ENCODE measurements around the gene NR2F1.

The NR2F1 gene

DNA sequence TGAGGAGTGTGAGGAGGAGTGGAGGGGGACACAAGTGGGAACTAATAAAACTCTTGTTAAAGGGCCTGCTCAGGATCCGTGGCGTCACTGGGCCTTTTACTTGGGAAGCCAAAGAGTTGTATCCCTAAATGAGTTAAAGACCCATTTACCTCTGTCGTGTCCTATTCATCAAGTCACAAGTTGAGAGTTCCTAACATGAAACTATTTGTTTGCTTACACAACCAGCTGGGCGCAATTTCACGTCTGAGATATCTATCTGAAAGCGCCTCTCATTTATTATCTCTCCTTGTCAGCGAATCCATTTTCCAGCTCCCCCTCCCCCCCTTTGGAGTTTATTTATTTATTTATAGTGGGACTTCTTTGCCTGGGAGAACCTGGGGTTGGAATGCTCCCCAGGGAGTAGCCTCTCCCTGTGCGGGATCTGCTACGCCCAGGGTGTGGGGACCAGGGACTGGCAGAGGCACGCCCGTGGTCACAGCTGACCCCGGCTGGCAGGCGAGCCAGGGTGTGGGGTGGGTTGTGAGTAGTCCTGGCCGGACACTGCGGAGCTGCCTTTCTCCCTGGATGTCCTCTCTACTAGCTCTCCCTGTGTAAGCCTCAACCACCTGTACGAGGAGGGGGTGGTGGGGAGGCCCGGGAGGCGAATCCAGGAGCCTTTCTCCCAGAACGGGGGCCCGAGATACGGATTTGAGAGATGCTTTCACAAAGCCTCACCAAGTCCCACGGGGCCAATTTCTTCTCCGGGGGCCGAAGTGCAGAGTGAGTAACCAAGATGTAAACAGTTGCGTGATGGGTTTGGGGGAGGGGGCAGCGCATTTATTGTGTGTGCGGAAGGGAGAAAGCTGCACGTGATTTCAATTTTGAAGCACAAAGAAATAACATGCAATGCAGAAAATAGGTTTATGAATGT lies 15.3 kb downstream of the NR2F1 start:
- Histone ChIP-seq H3K9ac (ENCODE audit: low read length in 5 of 5) (no peak overlapping the region), H3K9me3 (ENCODE audit: control insufficient read depth in 5 of 5, low read length in 5 of 5) (no peaks in the 10 kb centered on the region), H3K4me3 (ENCODE audit: low read depth in 1 of 5, low read length in 5 of 5) (no peak overlapping the region), H3K36me3 (ENCODE audit: control insufficient read depth in 5 of 5, insufficient read depth in 5 of 5, low read length in 5 of 5) (peaks cover 4 to 14% (median 5%) of the 10 kb centered on the region in 5 donors), H3K27ac (ENCODE audit: low read depth, low read length) (no peak overlapping the region), H3K27me3 (ENCODE audit: control insufficient read depth in 5 of 5, insufficient read depth in 4 of 5, low read length in 5 of 5) (peaks cover 29 to 71% (median 58%) of the 10 kb centered on the region in 5 donors), H3K4me1 (ENCODE audit: control insufficient read depth in 5 of 5, insufficient read depth in 5 of 5, low read length in 5 of 5) (peaks cover 0 to 15% (median 0%) of the 10 kb centered on the region in 5 donors)

DNA sequence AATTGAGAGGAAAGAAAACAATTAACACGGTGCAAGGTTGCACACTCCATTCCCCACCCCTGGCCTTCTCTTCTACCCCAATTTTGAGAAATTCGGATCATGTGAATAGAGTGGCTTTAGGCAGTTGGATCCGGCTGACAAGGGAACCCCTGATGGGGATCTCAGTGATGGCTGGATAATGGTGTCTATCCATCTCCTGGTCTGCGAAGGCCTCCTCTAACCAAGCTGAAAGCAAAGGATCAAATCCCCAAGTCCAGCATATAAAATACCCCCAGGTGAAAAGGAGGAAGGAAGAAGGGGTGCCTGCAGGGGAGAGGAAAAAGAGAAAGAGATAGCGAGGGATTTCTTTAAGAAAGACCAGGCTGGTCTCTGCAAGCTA lies 16.0 kb downstream of the NR2F1 start:
- no peak overlapping the region for H3K27ac ChIP-seq (ENCODE audit: low read depth, low read length)
- peaks cover 29 to 75% (median 64%) of the 10 kb centered on the region in 5 donors for H3K27me3 ChIP-seq (ENCODE audit: control insufficient read depth in 5 of 5, insufficient read depth in 4 of 5, low read length in 5 of 5)
- H3K36me3 ChIP-seq (ENCODE audit: control insufficient read depth in 5 of 5, insufficient read depth in 5 of 5, low read length in 5 of 5), result peaks cover 0 to 8% (median 3%) of the 10 kb centered on the region in 5 donors
- peak overlapping the region in 1 of 5 donors; percentile 25 for H3K4me3 ChIP-seq (ENCODE audit: low read depth in 1 of 5, low read length in 5 of 5)
- H3K4me1 ChIP-seq (ENCODE audit: control insufficient read depth in 5 of 5, insufficient read depth in 5 of 5, low read length in 5 of 5), result peaks cover 0 to 18% (median 0%) of the 10 kb centered on the region in 5 donors
- H3K9ac ChIP-seq (ENCODE audit: low read length in 5 of 5), result no peak overlapping the region
- peaks cover 0 to 3% (median 0%) of the 10 kb centered on the region in 5 donors for H3K9me3 ChIP-seq (ENCODE audit: control insufficient read depth in 5 of 5, low read length in 5 of 5)

DNA sequence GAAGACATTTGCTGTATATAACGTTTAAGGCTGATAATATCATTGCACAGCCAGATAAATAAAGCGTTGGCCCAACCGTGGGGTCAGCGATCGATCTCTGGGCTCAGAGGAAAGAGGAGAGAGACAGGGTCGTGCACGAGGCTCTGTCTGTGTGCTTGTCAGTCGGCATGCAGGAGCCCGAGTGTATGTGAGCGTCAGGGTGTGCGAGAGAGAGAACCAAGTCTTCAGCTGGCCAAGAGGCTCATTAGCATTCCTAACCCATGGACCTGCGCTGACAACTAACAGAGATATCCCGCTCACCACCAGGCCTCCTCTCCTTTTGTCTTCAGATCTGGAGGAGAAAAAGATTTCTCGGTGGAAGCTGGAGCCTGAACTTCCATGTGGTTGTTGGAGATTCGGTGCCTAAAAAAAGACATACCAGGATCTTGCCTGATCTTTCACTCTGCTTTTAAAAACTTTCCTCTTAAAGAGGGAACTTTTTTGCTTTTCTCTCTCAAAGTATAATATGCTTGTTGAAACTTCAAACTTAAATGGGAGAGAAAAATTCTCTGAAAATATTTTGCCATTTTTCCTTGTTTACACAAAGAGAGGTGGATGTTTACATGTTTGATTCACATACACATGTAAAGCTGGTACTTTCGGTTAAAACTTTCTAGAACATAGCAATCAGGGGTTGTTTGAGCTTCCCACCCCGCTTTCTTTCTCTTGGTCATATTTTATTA lies 16.5 kb downstream of the NR2F1 start:
- peak overlapping the region in 1 of 5 donors; percentile 25 for H3K4me3 ChIP-seq (ENCODE audit: low read depth in 1 of 5, low read length in 5 of 5)
- peaks cover 0 to 18% (median 3%) of the 10 kb centered on the region in 5 donors for H3K4me1 ChIP-seq (ENCODE audit: control insufficient read depth in 5 of 5, insufficient read depth in 5 of 5, low read length in 5 of 5)
- peaks cover 29 to 76% (median 64%) of the 10 kb centered on the region in 5 donors for H3K27me3 ChIP-seq (ENCODE audit: control insufficient read depth in 5 of 5, insufficient read depth in 4 of 5, low read length in 5 of 5)
- no peak overlapping the region for H3K27ac ChIP-seq (ENCODE audit: low read depth, low read length)
- H3K9me3 ChIP-seq (ENCODE audit: control insufficient read depth in 5 of 5, low read length in 5 of 5), result peaks cover 0 to 3% (median 0%) of the 10 kb centered on the region in 5 donors
- H3K36me3 ChIP-seq (ENCODE audit: control insufficient read depth in 5 of 5, insufficient read depth in 5 of 5, low read length in 5 of 5), result peaks cover 0 to 6% (median 0%) of the 10 kb centered on the region in 5 donors
- no peak overlapping the region for H3K9ac ChIP-seq (ENCODE audit: low read length in 5 of 5)

- no peak overlapping the region for H3K4me3 ChIP-seq (ENCODE audit: low read depth in 1 of 5, low read length in 5 of 5)
- H3K4me1 ChIP-seq (ENCODE audit: control insufficient read depth in 5 of 5, insufficient read depth in 5 of 5, low read length in 5 of 5), result peaks cover 0 to 18% (median 3%) of the 10 kb centered on the region in 5 donors
- peaks cover 36 to 81% (median 67%) of the 10 kb centered on the region in 5 donors for H3K27me3 ChIP-seq (ENCODE audit: control insufficient read depth in 5 of 5, insufficient read depth in 4 of 5, low read length in 5 of 5)
- no peak overlapping the region for H3K27ac ChIP-seq (ENCODE audit: low read depth, low read length)
- H3K9ac ChIP-seq (ENCODE audit: low read length in 5 of 5), result no peak overlapping the region
- H3K9me3 ChIP-seq (ENCODE audit: control insufficient read depth in 5 of 5, low read length in 5 of 5), result peaks cover 0 to 3% (median 0%) of the 10 kb centered on the region in 5 donors
- no peaks in the 10 kb centered on the region for H3K36me3 ChIP-seq (ENCODE audit: control insufficient read depth in 5 of 5, insufficient read depth in 5 of 5, low read length in 5 of 5)
These were observed 17.5 kb downstream of the NR2F1 start for GRCh38 chr5:93600409-93601070.

DNA sequence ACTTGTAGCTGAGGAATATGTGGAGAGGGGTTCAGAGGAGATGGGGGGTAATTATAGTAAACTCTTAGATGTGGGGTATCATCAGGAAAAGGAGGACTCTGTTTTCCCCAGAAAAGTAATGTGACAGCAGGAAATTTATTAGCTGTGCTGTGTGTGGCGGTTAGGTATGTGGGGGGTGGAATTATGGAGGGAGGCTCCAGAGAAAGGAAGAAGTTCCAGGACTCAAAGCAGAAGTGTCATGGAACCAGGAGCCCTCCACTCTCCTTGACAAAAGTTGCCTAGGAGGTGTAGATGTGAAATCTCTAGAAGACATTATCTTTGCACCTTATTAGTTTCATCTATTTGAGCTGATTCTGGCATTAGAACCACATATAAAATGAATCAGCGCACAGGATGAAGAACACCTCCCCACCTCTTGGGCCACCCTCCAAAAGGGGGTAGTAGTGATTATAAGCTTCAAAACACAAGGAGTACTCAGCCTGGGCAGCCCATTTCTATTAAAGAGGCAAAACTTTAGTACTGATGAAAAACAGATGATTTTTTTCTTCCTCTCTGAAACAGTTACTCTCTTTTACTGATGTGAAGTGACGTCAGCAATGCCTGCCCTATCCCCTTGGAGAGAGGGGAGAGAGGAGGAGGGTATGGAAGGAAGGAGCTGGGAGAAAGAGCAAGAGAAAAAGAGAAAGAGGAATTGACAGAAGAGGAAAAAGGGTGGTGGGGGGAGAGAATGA lies 18.2 kb downstream of the NR2F1 start:
- Histone ChIP-seq H3K27ac (ENCODE audit: low read depth, low read length) (no peak overlapping the region), H3K4me3 (ENCODE audit: low read depth in 1 of 5, low read length in 5 of 5) (no peak overlapping the region), H3K9ac (ENCODE audit: low read length in 5 of 5) (no peak overlapping the region), H3K4me1 (ENCODE audit: control insufficient read depth in 5 of 5, insufficient read depth in 5 of 5, low read length in 5 of 5) (peaks cover 0 to 17% (median 3%) of the 10 kb centered on the region in 5 donors), H3K36me3 (ENCODE audit: control insufficient read depth in 5 of 5, insufficient read depth in 5 of 5, low read length in 5 of 5) (no peaks in the 10 kb centered on the region), H3K27me3 (ENCODE audit: control insufficient read depth in 5 of 5, insufficient read depth in 4 of 5, low read length in 5 of 5) (peaks cover 39 to 83% (median 70%) of the 10 kb centered on the region in 5 donors), H3K9me3 (ENCODE audit: control insufficient read depth in 5 of 5, low read length in 5 of 5) (peaks cover 0 to 3% (median 0%) of the 10 kb centered on the region in 5 donors)

- H3K9ac ChIP-seq (ENCODE audit: low read length in 5 of 5), result no peak overlapping the region
These were observed 18.8 kb downstream of the NR2F1 start for GRCh38 chr5:93601802-93602155.

GRCh38 chr5:93602241-93603077 lies 19.4 kb downstream of the NR2F1 start:
- Histone ChIP-seq H3K27me3 (ENCODE audit: control insufficient read depth in 5 of 5, insufficient read depth in 4 of 5, low read length in 5 of 5) (peaks cover 33 to 80% (median 62%) of the 10 kb centered on the region in 5 donors), H3K4me1 (ENCODE audit: control insufficient read depth in 5 of 5, insufficient read depth in 5 of 5, low read length in 5 of 5) (peaks cover 0 to 8% (median 3%) of the 10 kb centered on the region in 5 donors), H3K36me3 (ENCODE audit: control insufficient read depth in 5 of 5, insufficient read depth in 5 of 5, low read length in 5 of 5) (no peaks in the 10 kb centered on the region), H3K9ac (ENCODE audit: low read length in 5 of 5) (no peak overlapping the region), H3K4me3 (ENCODE audit: low read depth in 1 of 5, low read length in 5 of 5) (no peak overlapping the region), H3K27ac (ENCODE audit: low read depth, low read length) (no peak overlapping the region), H3K9me3 (ENCODE audit: control insufficient read depth in 5 of 5, low read length in 5 of 5) (peaks cover 0 to 3% (median 0%) of the 10 kb centered on the region in 5 donors)

More at GRCh38 chr5:93601802-93602155, 18.8 kb downstream of the NR2F1 start:
- Histone ChIP-seq H3K4me1 (ENCODE audit: control insufficient read depth in 5 of 5, insufficient read depth in 5 of 5, low read length in 5 of 5) (peaks cover 0 to 12% (median 3%) of the 10 kb centered on the region in 5 donors), H3K9me3 (ENCODE audit: control insufficient read depth in 5 of 5, low read length in 5 of 5) (peaks cover 0 to 3% (median 0%) of the 10 kb centered on the region in 5 donors), H3K27me3 (ENCODE audit: control insufficient read depth in 5 of 5, insufficient read depth in 4 of 5, low read length in 5 of 5) (peaks cover 37 to 82% (median 65%) of the 10 kb centered on the region in 5 donors), H3K36me3 (ENCODE audit: control insufficient read depth in 5 of 5, insufficient read depth in 5 of 5, low read length in 5 of 5) (no peaks in the 10 kb centered on the region), H3K27ac (ENCODE audit: low read depth, low read length) (no peak overlapping the region), H3K4me3 (ENCODE audit: low read depth in 1 of 5, low read length in 5 of 5) (no peak overlapping the region)

DNA sequence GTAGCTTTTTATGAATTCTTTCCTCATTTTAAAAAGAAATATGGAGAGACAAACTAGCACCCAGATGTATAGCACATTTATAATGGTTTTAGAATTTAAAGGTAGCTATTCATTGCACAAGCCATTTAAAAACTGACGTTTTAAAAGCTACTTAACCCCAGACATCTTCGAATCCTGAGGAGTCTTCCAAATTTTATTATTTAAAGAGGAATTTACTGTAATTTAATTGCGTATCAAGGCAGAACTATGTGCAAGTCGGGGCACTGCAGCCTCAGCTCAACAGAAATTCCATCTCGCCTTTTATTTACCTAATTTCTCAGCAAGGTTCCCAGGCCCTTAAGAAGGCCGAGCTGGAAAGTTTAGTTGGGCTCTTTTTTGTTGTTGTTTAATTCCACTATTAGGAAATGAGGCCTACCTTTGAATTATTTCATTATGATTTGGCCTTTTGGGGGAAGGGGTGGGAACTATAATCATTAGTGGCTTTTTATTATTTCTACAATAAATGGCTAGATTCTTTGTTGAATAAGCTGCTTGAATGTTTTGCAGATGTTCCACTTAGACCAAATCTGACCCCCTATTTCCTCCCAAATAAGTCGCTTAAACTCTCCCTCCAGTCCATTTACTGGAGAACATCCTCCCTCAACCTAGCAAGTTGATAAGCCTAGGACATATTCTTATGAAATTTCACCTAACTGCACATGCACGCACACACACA lies 20.2 kb downstream of the NR2F1 start:
- Histone ChIP-seq H3K27me3 (ENCODE audit: control insufficient read depth in 5 of 5, insufficient read depth in 4 of 5, low read length in 5 of 5) (peaks cover 29 to 83% (median 60%) of the 10 kb centered on the region in 5 donors), H3K36me3 (ENCODE audit: control insufficient read depth in 5 of 5, insufficient read depth in 5 of 5, low read length in 5 of 5) (no peaks in the 10 kb centered on the region), H3K4me3 (ENCODE audit: low read depth in 1 of 5, low read length in 5 of 5) (no peak overlapping the region), H3K4me1 (ENCODE audit: control insufficient read depth in 5 of 5, insufficient read depth in 5 of 5, low read length in 5 of 5) (peaks cover 0 to 15% (median 9%) of the 10 kb centered on the region in 5 donors), H3K27ac (ENCODE audit: low read depth, low read length) (no peak overlapping the region), H3K9ac (ENCODE audit: low read length in 5 of 5) (no peak overlapping the region), H3K9me3 (ENCODE audit: control insufficient read depth in 5 of 5, low read length in 5 of 5) (peaks cover 0 to 3% (median 0%) of the 10 kb centered on the region in 5 donors)
